ENCODE data around the gene PFDN2.

GRCh38 chr1:161157867-161158266 is 40.0 kb upstream of the PFDN2 start:
- TF ChIP-seq CTCF (IDR thresholded peaks at IDR 0.05; ENCODE audit: poor library complexity) = no peak
- no peak for TF ChIP-seq EZH2phosphoT487 (IDR thresholded peaks at IDR 0.05; ENCODE audit: low read depth, severe bottlenecking, unreplicated experiment)
- no peak for TF ChIP-seq EZH2 (IDR thresholded peaks at IDR 0.05; ENCODE audit: borderline replicate concordance)
